ENCODE results near the gene TMEM178B. TPM values are rescaled to one million over a fixed set of nuclear protein-coding genes. Genes with fewer than 3 reads are reported as not detected.

Gene TMEM178B
- total RNA-seq, 2 experiments from 2014 or later: 0.05 to 0.10 TPM

DNA sequence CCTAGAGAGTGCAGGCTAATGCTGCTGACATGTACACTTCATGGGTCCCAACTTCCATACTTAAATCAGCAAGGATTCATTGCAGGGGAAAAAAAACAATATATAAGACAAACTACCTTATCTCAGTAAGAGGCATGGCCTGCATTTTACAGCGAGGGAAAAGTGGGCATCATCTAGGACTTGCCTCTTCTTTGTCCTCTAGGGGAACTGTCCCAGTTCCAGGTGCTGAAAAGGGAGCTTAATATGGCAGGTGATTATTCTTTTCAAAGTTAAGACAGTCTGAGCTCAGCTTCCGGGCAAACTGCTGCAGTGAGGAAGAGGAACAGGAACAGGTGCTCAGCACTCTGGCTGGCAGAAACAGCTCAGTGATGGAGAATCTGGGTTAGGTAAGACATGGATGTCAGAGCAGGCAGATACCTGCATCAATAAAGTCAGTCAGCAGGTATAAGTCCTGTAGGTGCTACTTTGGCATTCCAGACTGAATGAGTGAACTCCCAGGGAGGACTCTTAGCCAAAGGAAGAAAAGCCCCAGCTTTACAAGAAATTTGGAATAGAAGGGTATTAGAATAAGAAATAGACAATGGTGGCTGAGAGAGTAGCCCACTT is 147.2 kb downstream of the TMEM178B start:
- POLR2A ChIA-PET: no interaction called here
- no peaks in the 10 kb centered on the region for H3K9me3 Mint-ChIP-seq (ENCODE audit: insufficient read depth)
- ATAC-seq (no peak), DNase-seq (peak; percentile 24)
- no peak overlapping the region for H3K4me3 Mint-ChIP-seq
- no peak overlapping the region for H3K27ac Mint-ChIP-seq
- no peaks in the 10 kb centered on the region for H3K4me1 Mint-ChIP-seq (ENCODE audit: low read depth)
- H3K27me3 Mint-ChIP-seq (ENCODE audit: low read depth): no peaks in the 10 kb centered on the region
- H3K36me3 Mint-ChIP-seq (ENCODE audit: low read depth): no peaks in the 10 kb centered on the region
- CTCF ChIA-PET: interaction anchor here (1.2 kb wide), 1 partner anchor 410 kb away, joined by 6 read pairs; no protein-coding TSS in a partner anchor

- Mint-ChIP-seq H3K27me3 (ENCODE audit: low read depth) (peaks cover 2% of the 10 kb centered on the region), H3K27ac (no peak overlapping the region), H3K4me3 (no peak overlapping the region), H3K4me1 (ENCODE audit: low read depth) (no peaks in the 10 kb centered on the region), H3K9me3 (ENCODE audit: insufficient read depth) (no peaks in the 10 kb centered on the region), H3K36me3 (ENCODE audit: low read depth) (no peaks in the 10 kb centered on the region)
- ATAC-seq (no peak), DNase-seq (no peak)
- ChIA-PET POLR2A (no interaction called here), CTCF (no interaction called here)
These were observed 152.2 kb downstream of the TMEM178B start for GRCh38 chr7:141225916-141226618.

- Mint-ChIP-seq H3K4me1 (ENCODE audit: low read depth) (no peaks in the 10 kb centered on the region), H3K4me3 (no peak overlapping the region), H3K9me3 (ENCODE audit: insufficient read depth) (no peaks in the 10 kb centered on the region), H3K27ac (no peak overlapping the region), H3K27me3 (ENCODE audit: low read depth) (peaks cover 2% of the 10 kb centered on the region), H3K36me3 (ENCODE audit: low read depth) (no peaks in the 10 kb centered on the region)
- ATAC-seq (no peak), DNase-seq (no peak)
- ChIA-PET CTCF (no interaction called here), POLR2A (no interaction called here)
These were observed 153.6 kb downstream of the TMEM178B start for GRCh38 chr7:141227454-141227853.

DNA sequence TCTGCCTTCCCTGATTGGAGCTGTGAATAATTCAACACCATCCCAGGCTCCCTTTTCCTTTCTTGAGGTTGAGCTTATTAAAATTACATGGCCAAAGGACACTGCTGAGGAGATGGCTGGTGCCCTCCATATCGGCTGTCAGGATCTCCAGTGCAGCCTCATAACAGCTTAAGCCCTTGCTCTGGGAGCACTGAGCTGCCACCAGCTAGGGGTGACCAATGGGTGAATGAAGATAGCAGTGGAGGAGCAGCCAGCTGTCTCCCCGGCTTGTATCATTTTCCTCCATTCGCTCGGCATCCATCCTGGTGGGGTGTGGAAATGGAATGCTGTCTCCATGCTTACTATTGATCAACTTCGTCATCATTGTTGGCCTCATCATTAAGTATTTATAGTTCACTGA is 154.6 kb downstream of the TMEM178B start:
- no peaks in the 10 kb centered on the region for H3K36me3 Mint-ChIP-seq (ENCODE audit: low read depth)
- DNase-seq (no peak), ATAC-seq (no peak)
- no peak overlapping the region for H3K4me3 Mint-ChIP-seq
- no peaks in the 10 kb centered on the region for H3K9me3 Mint-ChIP-seq (ENCODE audit: insufficient read depth)
- ChIA-PET POLR2A (interaction anchor here (0.6 kb wide), 1 partner anchor 245 kb away, joined by 3 read pairs; no protein-coding TSS in a partner anchor), CTCF (no interaction called here)
- no peak overlapping the region for H3K27ac Mint-ChIP-seq
- H3K27me3 Mint-ChIP-seq (ENCODE audit: low read depth): peaks cover 2% of the 10 kb centered on the region
- H3K4me1 Mint-ChIP-seq (ENCODE audit: low read depth): no peaks in the 10 kb centered on the region

GRCh38 chr7:141231018-141231792 is 157.3 kb downstream of the TMEM178B start:
- DNase-seq: no peak
- Mint-ChIP-seq H3K4me1 (ENCODE audit: low read depth) (no peaks in the 10 kb centered on the region), H3K27me3 (ENCODE audit: low read depth) (peaks cover 4% of the 10 kb centered on the region), H3K4me3 (no peak overlapping the region), H3K27ac (no peak overlapping the region), H3K36me3 (ENCODE audit: low read depth) (no peaks in the 10 kb centered on the region), H3K9me3 (ENCODE audit: insufficient read depth) (no peaks in the 10 kb centered on the region)
- ChIA-PET POLR2A (no interaction called here), CTCF (no interaction called here)
- no peak for ATAC-seq

GRCh38 chr7:141232286-141233051 is 158.6 kb downstream of the TMEM178B start:
- Mint-ChIP-seq H3K27ac (no peak overlapping the region), H3K9me3 (ENCODE audit: insufficient read depth) (no peaks in the 10 kb centered on the region), H3K4me3 (no peak overlapping the region), H3K36me3 (ENCODE audit: low read depth) (no peaks in the 10 kb centered on the region), H3K27me3 (ENCODE audit: low read depth) (peaks cover 9% of the 10 kb centered on the region), H3K4me1 (ENCODE audit: low read depth) (no peaks in the 10 kb centered on the region)
- no peak for ATAC-seq
- no peak for DNase-seq
- CTCF ChIA-PET: no interaction called here
- POLR2A ChIA-PET: no interaction called here

- ChIA-PET POLR2A (no interaction called here), CTCF (no interaction called here)
- Mint-ChIP-seq H3K27ac (no peak overlapping the region), H3K4me3 (no peak overlapping the region), H3K9me3 (ENCODE audit: insufficient read depth) (no peaks in the 10 kb centered on the region), H3K27me3 (ENCODE audit: low read depth) (peaks cover 11% of the 10 kb centered on the region), H3K4me1 (ENCODE audit: low read depth) (no peaks in the 10 kb centered on the region), H3K36me3 (ENCODE audit: low read depth) (no peaks in the 10 kb centered on the region)
- DNase-seq (no peak), ATAC-seq (no peak)
These were observed 160.7 kb downstream of the TMEM178B start for GRCh38 chr7:141234335-141235105.

- Mint-ChIP-seq H3K4me1 (ENCODE audit: low read depth) (no peaks in the 10 kb centered on the region), H3K27me3 (ENCODE audit: low read depth) (peaks cover 9% of the 10 kb centered on the region), H3K9me3 (ENCODE audit: insufficient read depth) (no peaks in the 10 kb centered on the region), H3K36me3 (ENCODE audit: low read depth) (no peaks in the 10 kb centered on the region), H3K4me3 (no peak overlapping the region), H3K27ac (no peak overlapping the region)
- ATAC-seq: no peak
- ChIA-PET CTCF (no interaction called here), POLR2A (no interaction called here)
- DNase-seq: no peak
These were observed 161.8 kb downstream of the TMEM178B start for GRCh38 chr7:141235656-141236055.

GRCh38 chr7:141238596-141239243 is 164.9 kb downstream of the TMEM178B start:
- Mint-ChIP-seq H3K4me3 (no peak overlapping the region), H3K4me1 (ENCODE audit: low read depth) (no peaks in the 10 kb centered on the region), H3K27me3 (ENCODE audit: low read depth) (peaks cover 9% of the 10 kb centered on the region), H3K9me3 (ENCODE audit: insufficient read depth) (no peaks in the 10 kb centered on the region), H3K36me3 (ENCODE audit: low read depth) (no peaks in the 10 kb centered on the region), H3K27ac (no peak overlapping the region)
- POLR2A ChIA-PET: no interaction called here
- ATAC-seq: no peak
- CTCF ChIA-PET: no interaction called here
- no peak for DNase-seq

DNA sequence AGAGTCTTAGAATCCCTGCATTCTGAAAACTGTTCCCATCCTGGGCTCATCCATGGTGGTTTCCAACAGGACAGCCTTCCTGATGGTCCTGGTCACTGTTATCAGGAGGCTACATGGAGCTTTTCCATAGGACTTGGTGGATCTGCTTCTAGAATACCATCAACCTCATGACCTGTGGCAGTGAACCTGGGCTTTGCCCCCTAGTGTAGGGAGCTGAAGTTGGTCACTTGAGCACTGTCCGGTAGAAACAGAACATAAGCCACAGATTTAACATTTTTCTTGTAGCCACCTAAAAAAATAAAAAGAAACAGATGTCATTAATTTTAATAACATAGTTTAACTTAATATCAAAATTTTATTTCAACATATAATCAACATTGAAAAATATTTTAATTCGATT is 165.8 kb downstream of the TMEM178B start:
- peaks cover 10% of the 10 kb centered on the region for H3K27me3 Mint-ChIP-seq (ENCODE audit: low read depth)
- no peaks in the 10 kb centered on the region for H3K9me3 Mint-ChIP-seq (ENCODE audit: insufficient read depth)
- ChIA-PET CTCF (no interaction called here), POLR2A (no interaction called here)
- no peak overlapping the region for H3K27ac Mint-ChIP-seq
- H3K4me1 Mint-ChIP-seq (ENCODE audit: low read depth): no peaks in the 10 kb centered on the region
- ATAC-seq (no peak), DNase-seq (no peak)
- no peaks in the 10 kb centered on the region for H3K36me3 Mint-ChIP-seq (ENCODE audit: low read depth)
- no peak overlapping the region for H3K4me3 Mint-ChIP-seq

DNA sequence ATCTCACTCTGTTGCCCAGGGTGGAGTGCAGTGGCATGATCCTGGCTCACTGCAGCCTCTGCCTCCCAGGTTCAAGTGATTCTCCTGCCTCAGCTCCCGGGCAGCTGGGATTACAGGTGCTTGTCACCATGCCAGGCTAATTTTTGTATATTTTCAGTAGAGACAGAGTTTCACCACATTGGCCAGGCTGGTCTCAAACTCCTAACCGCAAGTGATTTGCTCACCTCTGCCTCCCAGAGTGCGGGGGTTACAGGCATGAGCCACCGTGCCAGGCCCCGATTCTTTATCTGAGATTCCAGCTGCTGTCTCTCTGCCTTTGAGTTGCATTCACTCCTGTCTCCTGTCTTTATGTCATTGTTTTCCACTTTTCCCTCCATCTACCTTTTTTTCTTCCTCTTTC is 168.7 kb downstream of the TMEM178B start:
- Mint-ChIP-seq H3K4me3 (no peak overlapping the region), H3K36me3 (ENCODE audit: low read depth) (no peaks in the 10 kb centered on the region), H3K27me3 (ENCODE audit: low read depth) (peaks cover 4% of the 10 kb centered on the region), H3K27ac (no peak overlapping the region), H3K4me1 (ENCODE audit: low read depth) (no peaks in the 10 kb centered on the region), H3K9me3 (ENCODE audit: insufficient read depth) (no peaks in the 10 kb centered on the region)
- ATAC-seq (no peak), DNase-seq (no peak)
- ChIA-PET POLR2A (no interaction called here), CTCF (no interaction called here)
